Chondrocyte (in vitro differentiated cells): ENCODE measurements around the gene TMEM184A. TPM values are rescaled to one million over a fixed set of nuclear protein-coding genes. Genes with fewer than 3 reads are reported as not detected.

Experiments used
- DNase-seq: peaks from one replicate; pipeline ENCODE4 v3.0.0; 2021; ENCODE audit warnings: mixed read lengths, low spot score
- H3K27ac Mint-ChIP-seq: one replicate; pipeline ENCODE4 v1.8.0; 2021; ENCODE audit warnings: mild to moderate bottlenecking, moderate library complexity, mixed read lengths; ENCODE audit not compliant: unreplicated experiment
- H3K27me3 Mint-ChIP-seq: 2 replicates; pipeline ENCODE4 v1.8.0; 2021; ENCODE audit warnings: low read depth, mixed read lengths
- H3K36me3 Mint-ChIP-seq: 2 replicates; pipeline ENCODE4 v1.8.0; 2021; ENCODE audit warnings: low read depth, mixed read lengths
- H3K4me1 Mint-ChIP-seq: 2 replicates; pipeline ENCODE4 v1.8.0; 2021; ENCODE audit warnings: low read depth, mild to moderate bottlenecking, mixed read lengths
- H3K4me3 Mint-ChIP-seq: one replicate; pipeline ENCODE4 v1.8.0; 2021; ENCODE audit warnings: mild to moderate bottlenecking, moderate library complexity, mixed read lengths; ENCODE audit not compliant: unreplicated experiment
- H3K9me3 Mint-ChIP-seq: 2 replicates; pipeline ENCODE4 v1.8.0; 2021; ENCODE audit warnings: low read depth, mixed read lengths
- total RNA-seq: library from RNA; stranded (reverse); gene quantifications from 3 replicates; pipeline ENCODE4 v1.2.1, GENCODE V29; 2021
- TF ChIP-seq, protein P1 (sequence below): fragments of 200-600 bp; sonication (generic); IDR thresholded peaks from 2 replicates; pipeline ENCODE4 v1.5.0; 2021; ENCODE audit warnings: antibody characterized with exemption, mild to moderate bottlenecking, moderate library complexity

TMEM184A gene
- total RNA-seq, 1 donor from 2014 or later, result 0.07 TPM

GRCh38 chr7:1497293-1497927 lies 58.6 kb downstream of the TMEM184A start:
- Mint-ChIP-seq H3K9me3 (no peaks in the 10 kb centered on the region), H3K27ac (no peak overlapping the region), H3K36me3 (peaks cover 17% of the 10 kb centered on the region), H3K27me3 (no peaks in the 10 kb centered on the region), H3K4me1 (peaks cover 7% of the 10 kb centered on the region), H3K4me3 (no peak overlapping the region)
- no peak for DNase-seq
- TF ChIP-seq, protein P1, sequence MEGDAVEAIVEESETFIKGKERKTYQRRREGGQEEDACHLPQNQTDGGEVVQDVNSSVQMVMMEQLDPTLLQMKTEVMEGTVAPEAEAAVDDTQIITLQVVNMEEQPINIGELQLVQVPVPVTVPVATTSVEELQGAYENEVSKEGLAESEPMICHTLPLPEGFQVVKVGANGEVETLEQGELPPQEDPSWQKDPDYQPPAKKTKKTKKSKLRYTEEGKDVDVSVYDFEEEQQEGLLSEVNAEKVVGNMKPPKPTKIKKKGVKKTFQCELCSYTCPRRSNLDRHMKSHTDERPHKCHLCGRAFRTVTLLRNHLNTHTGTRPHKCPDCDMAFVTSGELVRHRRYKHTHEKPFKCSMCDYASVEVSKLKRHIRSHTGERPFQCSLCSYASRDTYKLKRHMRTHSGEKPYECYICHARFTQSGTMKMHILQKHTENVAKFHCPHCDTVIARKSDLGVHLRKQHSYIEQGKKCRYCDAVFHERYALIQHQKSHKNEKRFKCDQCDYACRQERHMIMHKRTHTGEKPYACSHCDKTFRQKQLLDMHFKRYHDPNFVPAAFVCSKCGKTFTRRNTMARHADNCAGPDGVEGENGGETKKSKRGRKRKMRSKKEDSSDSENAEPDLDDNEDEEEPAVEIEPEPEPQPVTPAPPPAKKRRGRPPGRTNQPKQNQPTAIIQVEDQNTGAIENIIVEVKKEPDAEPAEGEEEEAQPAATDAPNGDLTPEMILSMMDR, result no peak

DNA sequence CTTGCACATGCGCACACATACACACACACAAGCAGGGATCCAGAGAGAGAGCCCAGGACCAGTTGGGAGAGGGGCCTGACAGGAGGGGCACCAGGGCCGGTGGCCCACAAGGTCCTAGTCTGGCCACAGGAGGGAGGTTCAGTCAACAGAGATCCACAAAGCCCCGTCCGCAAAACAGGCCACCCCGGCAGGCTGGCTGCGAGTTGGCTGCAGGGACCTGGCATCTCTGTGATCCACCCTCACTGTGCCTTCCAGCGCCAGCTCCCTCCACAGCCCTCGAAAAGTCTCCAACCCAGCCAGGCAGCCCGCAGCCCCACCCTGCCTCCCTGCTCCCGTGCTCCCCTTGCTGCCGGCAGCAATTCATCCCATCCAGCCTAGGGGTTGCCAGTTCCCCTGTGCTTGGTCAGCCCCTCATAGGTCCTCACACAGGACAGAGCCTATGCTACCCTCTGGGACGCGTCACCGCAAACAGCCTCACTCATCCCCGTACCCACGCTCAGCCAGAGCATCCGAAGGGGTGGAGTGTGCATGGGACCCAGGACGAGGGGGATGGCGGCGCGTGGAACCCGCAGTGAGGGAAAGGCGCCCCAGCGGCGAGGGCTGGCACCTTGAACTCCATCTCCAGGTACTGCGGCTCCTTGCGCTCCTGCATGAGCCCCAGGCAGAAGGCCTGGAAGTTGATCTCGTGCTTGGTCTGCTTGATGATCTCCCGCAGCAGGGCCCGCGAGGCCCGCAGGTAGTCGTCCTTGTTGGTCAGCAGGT lies 59.3 kb downstream of the TMEM184A start:
- peaks cover under 1% of the 10 kb centered on the region for H3K4me1 Mint-ChIP-seq
- H3K9me3 Mint-ChIP-seq, result no peaks in the 10 kb centered on the region
- TF ChIP-seq, protein P1, result no peak
- no peak for DNase-seq
- H3K4me3 Mint-ChIP-seq, result no peak overlapping the region
- no peaks in the 10 kb centered on the region for H3K27me3 Mint-ChIP-seq
- H3K36me3 Mint-ChIP-seq, result peaks cover 21% of the 10 kb centered on the region
- no peak overlapping the region for H3K27ac Mint-ChIP-seq

GRCh38 chr7:1495564-1496242 lies 60.3 kb downstream of the TMEM184A start:
- H3K9me3 Mint-ChIP-seq, result no peaks in the 10 kb centered on the region
- TF ChIP-seq, protein P1, result no peak
- no peak for DNase-seq
- H3K4me3 Mint-ChIP-seq, result no peak overlapping the region
- H3K36me3 Mint-ChIP-seq, result peaks cover 25% of the 10 kb centered on the region
- H3K4me1 Mint-ChIP-seq, result no peaks in the 10 kb centered on the region
- no peak overlapping the region for H3K27ac Mint-ChIP-seq
- H3K27me3 Mint-ChIP-seq, result no peaks in the 10 kb centered on the region

GRCh38 chr7:1494866-1495563 lies 61.0 kb downstream of the TMEM184A start:
- Mint-ChIP-seq H3K27me3 (no peaks in the 10 kb centered on the region), H3K36me3 (peaks cover 24% of the 10 kb centered on the region), H3K4me3 (no peak overlapping the region), H3K4me1 (no peaks in the 10 kb centered on the region), H3K27ac (no peak overlapping the region), H3K9me3 (no peaks in the 10 kb centered on the region)
- no peak for DNase-seq
- TF ChIP-seq, protein P1, result no peak

- no peaks in the 10 kb centered on the region for H3K27me3 Mint-ChIP-seq
- H3K36me3 Mint-ChIP-seq, result peaks cover 24% of the 10 kb centered on the region
- no peaks in the 10 kb centered on the region for H3K4me1 Mint-ChIP-seq
- TF ChIP-seq, protein P1, result no peak
- H3K9me3 Mint-ChIP-seq, result no peaks in the 10 kb centered on the region
- H3K27ac Mint-ChIP-seq, result no peak overlapping the region
- no peak for DNase-seq
- H3K4me3 Mint-ChIP-seq, result no peak overlapping the region
These were observed 61.6 kb downstream of the TMEM184A start for GRCh38 chr7:1494447-1494846.
